Measurements from ENCODE around the gene LYAR. TPM values are rescaled to one million over a fixed set of nuclear protein-coding genes. Genes with fewer than 3 reads are reported as not detected.

Gene LYAR
- total RNA-seq, 1 experiment from 2014 or later = 24.3 TPM

GRCh38 chr4:4270529-4270928 lies 19.4 kb downstream of the LYAR start:
- Histone ChIP-seq H3K4me3 (ENCODE audit: low read depth in 2 of 2, low read length in 2 of 2) (no peak overlapping the region), H3K9me3 (ENCODE audit: control insufficient read depth, insufficient read depth, low read depth, low read length) (no peaks in the 10 kb centered on the region), H3K27ac (ENCODE audit: low read length) (no peak overlapping the region), H3K36me3 (ENCODE audit: control insufficient read depth, insufficient read depth, low read length) (peaks cover 2% of the 10 kb centered on the region), H3K27me3 (ENCODE audit: control insufficient read depth, insufficient read depth, low read length) (no peaks in the 10 kb centered on the region), H3K4me1 (ENCODE audit: control insufficient read depth, insufficient read depth, low read length) (no peaks in the 10 kb centered on the region)
- ChIA-PET CTCF (no interaction called here), POLR2A (no interaction called here)
- intact Hi-C loops (cut with micrococcal nuclease; ENCODE audit: unreplicated experiment) = no loop called here
- no TSS peak for BruUV-seq (replicated peaks)
- no peak for ATAC-seq
- TF ChIP-seq SIN3A (IDR thresholded peaks at IDR 0.05; ENCODE audit: borderline replicate concordance, insufficient read depth, low read depth, low read length) (no peak), POLR2AphosphoS5 (IDR thresholded peaks at IDR 0.05; ENCODE audit: low read depth, low read length) (no peak), TCF7L2 (IDR thresholded peaks at IDR 0.05; ENCODE audit: low read depth, low read length) (no peak), REST (IDR thresholded peaks at IDR 0.05; ENCODE audit: insufficient read depth in 1 of 2, low read depth in 2 of 2, low read length in 1 of 2) (no peak), CTCF (IDR thresholded peaks at IDR 0.05) (no peak)
- in situ Hi-C loops (cut with HindIII; ENCODE audit: low pct_unique_long_range_greater_than_20kb, low sequenced_read_pairs) = no loop called here
- DNase-seq (ENCODE audit: low read depth, low spot score) = no peak

- no TSS peak for BruUV-seq (replicated peaks)
Observed at GRCh38 chr4:4269856-4270255, 20.1 kb downstream of the LYAR start.

More at GRCh38 chr4:4269856-4270255, 20.1 kb downstream of the LYAR start:
- H3K4me3 ChIP-seq (ENCODE audit: low read depth in 2 of 2, low read length in 2 of 2) = no peak overlapping the region
- H3K27me3 ChIP-seq (ENCODE audit: control insufficient read depth, insufficient read depth, low read length) = no peaks in the 10 kb centered on the region
- in situ Hi-C loops (cut with HindIII; ENCODE audit: low pct_unique_long_range_greater_than_20kb, low sequenced_read_pairs) (no loop called here), intact Hi-C loops (cut with micrococcal nuclease; ENCODE audit: unreplicated experiment) (no loop called here)
- H3K36me3 ChIP-seq (ENCODE audit: control insufficient read depth, insufficient read depth, low read length) = peaks cover 2% of the 10 kb centered on the region
- H3K9me3 ChIP-seq (ENCODE audit: control insufficient read depth, insufficient read depth, low read depth, low read length) = no peaks in the 10 kb centered on the region
- DNase-seq (ENCODE audit: low read depth, low spot score) (no peak), ATAC-seq (no peak)
- CTCF ChIA-PET = no interaction called here
- no peaks in the 10 kb centered on the region for H3K4me1 ChIP-seq (ENCODE audit: control insufficient read depth, insufficient read depth, low read length)
- no peak overlapping the region for H3K27ac ChIP-seq (ENCODE audit: low read length)
- no peak for TF ChIP-seq REST (IDR thresholded peaks at IDR 0.05; ENCODE audit: insufficient read depth in 1 of 2, low read depth in 2 of 2, low read length in 1 of 2)
- TF ChIP-seq TCF7L2 (IDR thresholded peaks at IDR 0.05; ENCODE audit: low read depth, low read length) = no peak
- TF ChIP-seq SIN3A (IDR thresholded peaks at IDR 0.05; ENCODE audit: borderline replicate concordance, insufficient read depth, low read depth, low read length) = no peak
- no peak for TF ChIP-seq POLR2AphosphoS5 (IDR thresholded peaks at IDR 0.05; ENCODE audit: low read depth, low read length)
- TF ChIP-seq CTCF (IDR thresholded peaks at IDR 0.05) = no peak
- POLR2A ChIA-PET = no interaction called here
